ENCODE results near the gene RBBP8.

The RBBP8 gene

DNA sequence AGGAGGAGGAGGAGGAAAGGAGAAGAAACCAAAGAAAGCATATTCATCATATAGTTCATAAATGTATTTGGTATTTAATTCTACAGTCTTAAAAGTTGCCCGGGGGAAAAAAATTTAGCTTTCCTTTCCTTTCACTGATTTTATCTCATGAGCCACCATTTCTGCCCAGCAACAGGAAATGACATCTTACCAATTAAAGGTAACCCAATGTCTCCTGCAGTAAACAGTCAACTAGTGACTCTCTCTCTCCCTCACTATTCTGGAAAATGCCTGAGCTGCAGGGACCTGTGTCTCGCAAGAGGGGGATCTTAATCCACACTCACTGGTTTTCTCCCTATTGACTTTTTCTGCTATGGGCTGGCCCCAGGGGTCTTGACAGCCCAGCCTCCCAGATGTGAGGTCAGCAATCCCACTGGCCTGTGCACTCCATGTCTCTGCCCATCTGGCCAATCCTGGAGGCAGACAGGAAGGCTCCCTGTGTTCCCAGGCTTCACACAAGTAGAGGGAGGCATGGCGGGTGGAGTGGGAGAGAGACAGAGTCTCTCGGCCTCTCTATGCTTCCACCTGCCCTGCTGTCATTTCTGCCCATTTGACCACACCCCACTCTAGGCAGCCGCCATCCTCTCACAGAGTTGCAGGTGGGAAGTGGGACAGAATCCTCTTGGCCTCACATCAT, 116.7 kb downstream of the RBBP8 start:
- TF ChIP-seq YY1 (IDR thresholded peaks at IDR 0.05; ENCODE audit: insufficient read depth, insufficient read length): no peak
- no peak for TF ChIP-seq ZNF274 (IDR thresholded peaks at IDR 0.05; ENCODE audit: low read depth, low read length)
- TF ChIP-seq SUZ12 (IDR thresholded peaks at IDR 0.05; ENCODE audit: extremely low read depth, insufficient read depth, insufficient read length): no peak
- no peaks in the 10 kb centered on the region for H3K36me3 ChIP-seq (ENCODE audit: insufficient read depth, insufficient read length, low read length)
- H3K9ac ChIP-seq (ENCODE audit: insufficient read length, low read depth): no peak overlapping the region
- no peaks in the 10 kb centered on the region for H3K27me3 ChIP-seq (ENCODE audit: insufficient read depth, insufficient read length)
- no peak overlapping the region for H3K4me3 ChIP-seq (ENCODE audit: insufficient read length, low read depth)
- no peaks in the 10 kb centered on the region for H3K9me3 ChIP-seq (ENCODE audit: insufficient read depth, low read length)
- no peaks in the 10 kb centered on the region for H3K4me1 ChIP-seq (ENCODE audit: insufficient read depth, insufficient read length)
- DNase-seq (ENCODE audit: low read depth, low spot score): no peak

GRCh38 chr18:23053776-23054457, 120.8 kb downstream of the RBBP8 start:
- H3K4me1 ChIP-seq (ENCODE audit: insufficient read depth, insufficient read length): no peaks in the 10 kb centered on the region
- H3K9ac ChIP-seq (ENCODE audit: insufficient read length, low read depth): no peak overlapping the region
- TF ChIP-seq ZNF274 (IDR thresholded peaks at IDR 0.05; ENCODE audit: low read depth, low read length) (no peak), SUZ12 (IDR thresholded peaks at IDR 0.05; ENCODE audit: extremely low read depth, insufficient read depth, insufficient read length) (no peak), YY1 (IDR thresholded peaks at IDR 0.05; ENCODE audit: insufficient read depth, insufficient read length) (no peak)
- H3K4me3 ChIP-seq (ENCODE audit: insufficient read length, low read depth): no peak overlapping the region
- DNase-seq (ENCODE audit: low read depth, low spot score): peak; percentile 44
- H3K27me3 ChIP-seq (ENCODE audit: insufficient read depth, insufficient read length): no peaks in the 10 kb centered on the region
- no peaks in the 10 kb centered on the region for H3K36me3 ChIP-seq (ENCODE audit: insufficient read depth, insufficient read length, low read length)
- no peaks in the 10 kb centered on the region for H3K9me3 ChIP-seq (ENCODE audit: insufficient read depth, low read length)

- Histone ChIP-seq H3K4me1 (ENCODE audit: insufficient read depth, insufficient read length) (no peaks in the 10 kb centered on the region), H3K9ac (ENCODE audit: insufficient read length, low read depth) (no peak overlapping the region), H3K4me3 (ENCODE audit: insufficient read length, low read depth) (no peak overlapping the region), H3K27me3 (ENCODE audit: insufficient read depth, insufficient read length) (no peaks in the 10 kb centered on the region), H3K9me3 (ENCODE audit: insufficient read depth, low read length) (no peaks in the 10 kb centered on the region), H3K36me3 (ENCODE audit: insufficient read depth, insufficient read length, low read length) (no peaks in the 10 kb centered on the region)
- TF ChIP-seq ZNF274 (IDR thresholded peaks at IDR 0.05; ENCODE audit: low read depth, low read length): no peak
- TF ChIP-seq SUZ12 (IDR thresholded peaks at IDR 0.05; ENCODE audit: extremely low read depth, insufficient read depth, insufficient read length): no peak
- TF ChIP-seq YY1 (IDR thresholded peaks at IDR 0.05; ENCODE audit: insufficient read depth, insufficient read length): no peak
- DNase-seq (ENCODE audit: low read depth, low spot score): no peak
Measured at GRCh38 chr18:23054553-23054952, 121.4 kb downstream of the RBBP8 start.

- TF ChIP-seq YY1 (IDR thresholded peaks at IDR 0.05; ENCODE audit: insufficient read depth, insufficient read length): no peak
- no peak for TF ChIP-seq ZNF274 (IDR thresholded peaks at IDR 0.05; ENCODE audit: low read depth, low read length)
- no peak for TF ChIP-seq SUZ12 (IDR thresholded peaks at IDR 0.05; ENCODE audit: extremely low read depth, insufficient read depth, insufficient read length)
- Histone ChIP-seq H3K4me3 (ENCODE audit: insufficient read length, low read depth) (no peak overlapping the region), H3K36me3 (ENCODE audit: insufficient read depth, insufficient read length, low read length) (no peaks in the 10 kb centered on the region), H3K9me3 (ENCODE audit: insufficient read depth, low read length) (no peaks in the 10 kb centered on the region), H3K27me3 (ENCODE audit: insufficient read depth, insufficient read length) (no peaks in the 10 kb centered on the region), H3K4me1 (ENCODE audit: insufficient read depth, insufficient read length) (no peaks in the 10 kb centered on the region), H3K9ac (ENCODE audit: insufficient read length, low read depth) (no peak overlapping the region)
- DNase-seq (ENCODE audit: low read depth, low spot score): no peak
Measured at GRCh38 chr18:23056315-23056714, 123.2 kb downstream of the RBBP8 start.

DNA sequence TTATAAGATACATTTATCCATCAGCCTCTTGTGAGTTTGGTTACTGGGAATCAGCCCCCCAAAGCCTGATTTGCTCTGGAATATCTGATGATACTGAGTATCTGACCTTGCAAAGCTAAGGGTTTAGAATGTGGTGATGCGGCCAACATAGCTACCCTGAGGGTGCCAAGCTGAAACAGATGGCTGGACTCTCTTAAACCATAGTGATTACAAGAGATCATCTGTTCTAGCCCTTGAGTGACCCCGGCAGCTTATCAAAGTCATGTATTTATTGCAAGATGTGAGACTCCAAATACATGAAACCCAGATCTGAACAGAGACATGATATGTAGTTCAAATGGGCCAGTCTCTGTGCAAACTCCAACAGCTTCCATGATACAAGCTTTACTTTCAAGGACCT, 124.0 kb downstream of the RBBP8 start:
- Histone ChIP-seq H3K4me1 (ENCODE audit: insufficient read depth, insufficient read length) (no peaks in the 10 kb centered on the region), H3K4me3 (ENCODE audit: insufficient read length, low read depth) (no peak overlapping the region), H3K9me3 (ENCODE audit: insufficient read depth, low read length) (no peaks in the 10 kb centered on the region), H3K9ac (ENCODE audit: insufficient read length, low read depth) (no peak overlapping the region), H3K36me3 (ENCODE audit: insufficient read depth, insufficient read length, low read length) (no peaks in the 10 kb centered on the region), H3K27me3 (ENCODE audit: insufficient read depth, insufficient read length) (no peaks in the 10 kb centered on the region)
- TF ChIP-seq SUZ12 (IDR thresholded peaks at IDR 0.05; ENCODE audit: extremely low read depth, insufficient read depth, insufficient read length): no peak
- TF ChIP-seq YY1 (IDR thresholded peaks at IDR 0.05; ENCODE audit: insufficient read depth, insufficient read length): no peak
- TF ChIP-seq ZNF274 (IDR thresholded peaks at IDR 0.05; ENCODE audit: low read depth, low read length): no peak
- no peak for DNase-seq (ENCODE audit: low read depth, low spot score)

DNA sequence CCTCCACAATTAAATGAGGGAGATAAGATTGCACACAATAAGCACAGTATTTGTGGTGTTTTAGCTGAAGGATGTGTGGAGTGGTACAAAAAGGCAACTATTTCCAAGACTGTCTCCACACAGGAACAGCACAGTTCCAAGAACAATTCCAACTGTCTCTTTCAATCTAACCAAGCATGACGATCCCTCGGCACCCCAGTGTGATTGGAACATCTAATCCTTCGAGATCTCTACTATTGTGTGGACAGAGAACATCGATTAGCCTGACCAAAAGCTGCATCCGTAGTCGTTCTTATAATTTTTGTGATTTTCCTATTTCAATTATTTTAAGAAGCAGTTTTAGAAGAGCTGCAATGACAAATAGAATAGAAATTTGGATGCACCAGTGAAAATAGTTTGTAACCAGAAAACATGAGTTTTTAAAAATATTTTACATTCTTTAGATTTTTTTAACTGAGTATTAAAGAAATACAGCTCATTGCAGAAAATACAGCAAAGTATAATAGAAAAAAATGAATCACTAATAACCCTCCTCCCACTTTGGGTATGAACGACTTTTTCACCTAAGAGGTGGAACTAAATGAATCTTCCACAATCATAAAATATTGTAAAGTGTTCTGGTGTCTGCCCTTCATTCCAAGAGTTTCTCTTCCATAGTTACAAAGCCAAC, 125.8 kb downstream of the RBBP8 start:
- Histone ChIP-seq H3K36me3 (ENCODE audit: insufficient read depth, insufficient read length, low read length) (no peaks in the 10 kb centered on the region), H3K27me3 (ENCODE audit: insufficient read depth, insufficient read length) (no peaks in the 10 kb centered on the region), H3K9ac (ENCODE audit: insufficient read length, low read depth) (no peak overlapping the region), H3K9me3 (ENCODE audit: insufficient read depth, low read length) (peaks cover 7% of the 10 kb centered on the region; the same call in 1 of the 2 replicates), H3K4me1 (ENCODE audit: insufficient read depth, insufficient read length) (no peaks in the 10 kb centered on the region), H3K4me3 (ENCODE audit: insufficient read length, low read depth) (no peak overlapping the region)
- no peak for TF ChIP-seq SUZ12 (IDR thresholded peaks at IDR 0.05; ENCODE audit: extremely low read depth, insufficient read depth, insufficient read length)
- no peak for TF ChIP-seq ZNF274 (IDR thresholded peaks at IDR 0.05; ENCODE audit: low read depth, low read length)
- no peak for TF ChIP-seq YY1 (IDR thresholded peaks at IDR 0.05; ENCODE audit: insufficient read depth, insufficient read length)
- no peak for DNase-seq (ENCODE audit: low read depth, low spot score)

All from NT2/D1 (cell line).